Head of caudate nucleus (tissue), 42 donors: ENCODE measurements around the gene ISYNA1.
A peak's percentile ranks its signal among the peaks of the same experiment; 100 is the strongest.

Experiments
- DNase-seq, 42 donors: peaks; one replicate each; pipeline versions ENCODE4 v3.0.0 to v3.0.0-alpha.2; 2020 to 2021; ENCODE audit warnings: mixed read lengths in 7 of 42
- intact Hi-C: fragments of 100-400 bp; cut with DNase I; formaldehyde crosslinking; loops from one replicate; pipeline ENCODE4 v1.15.0; 2022

The ISYNA1 gene

GRCh38 chr19:18390065-18390907, 47.6 kb downstream of the ISYNA1 start:
- DNase-seq: no peak
- intact Hi-C loops: no loop called here

GRCh38 chr19:18389726-18390064, 48.2 kb downstream of the ISYNA1 start:
- intact Hi-C loops: no loop called here
- no peak for DNase-seq

- no peak for DNase-seq
- intact Hi-C loops: no loop called here
These were observed 48.8 kb downstream of the ISYNA1 start for GRCh38 chr19:18388960-18389725.

- peak; percentile 29 to 92 (median 78) for DNase-seq
- intact Hi-C loops: no loop called here
These were observed 49.6 kb downstream of the ISYNA1 start for GRCh38 chr19:18388100-18388959.

- DNase-seq: no peak
- intact Hi-C loops: no loop called here
These were observed 51.2 kb downstream of the ISYNA1 start for GRCh38 chr19:18386543-18387271.

- peak in 13 of 42 donors; percentile 9 to 52 (median 27) for DNase-seq
- intact Hi-C loops: no loop called here
These were observed 52.0 kb downstream of the ISYNA1 start, which contains the start of gene GDF15 for GRCh38 chr19:18385675-18386542. TSS of gene GDF15 (plus strand) at chr19:18386158. CDS start at chr19:18386190, 32 bp downstream.

GRCh38 chr19:18385359-18385674, 52.6 kb downstream of the ISYNA1 start:
- intact Hi-C loops: no loop called here
- no peak for DNase-seq

- no peak for DNase-seq
- intact Hi-C loops: no loop called here
These were observed 53.2 kb downstream of the ISYNA1 start for GRCh38 chr19:18384775-18385174.
